ENCODE results near the gene DHRS1.
"Not testable (repeated sequence)": the region's sequence is repeated elsewhere in the genome, so short reads cannot be mapped to it uniquely, and the experiment has no call there.

The DHRS1 gene

DNA sequence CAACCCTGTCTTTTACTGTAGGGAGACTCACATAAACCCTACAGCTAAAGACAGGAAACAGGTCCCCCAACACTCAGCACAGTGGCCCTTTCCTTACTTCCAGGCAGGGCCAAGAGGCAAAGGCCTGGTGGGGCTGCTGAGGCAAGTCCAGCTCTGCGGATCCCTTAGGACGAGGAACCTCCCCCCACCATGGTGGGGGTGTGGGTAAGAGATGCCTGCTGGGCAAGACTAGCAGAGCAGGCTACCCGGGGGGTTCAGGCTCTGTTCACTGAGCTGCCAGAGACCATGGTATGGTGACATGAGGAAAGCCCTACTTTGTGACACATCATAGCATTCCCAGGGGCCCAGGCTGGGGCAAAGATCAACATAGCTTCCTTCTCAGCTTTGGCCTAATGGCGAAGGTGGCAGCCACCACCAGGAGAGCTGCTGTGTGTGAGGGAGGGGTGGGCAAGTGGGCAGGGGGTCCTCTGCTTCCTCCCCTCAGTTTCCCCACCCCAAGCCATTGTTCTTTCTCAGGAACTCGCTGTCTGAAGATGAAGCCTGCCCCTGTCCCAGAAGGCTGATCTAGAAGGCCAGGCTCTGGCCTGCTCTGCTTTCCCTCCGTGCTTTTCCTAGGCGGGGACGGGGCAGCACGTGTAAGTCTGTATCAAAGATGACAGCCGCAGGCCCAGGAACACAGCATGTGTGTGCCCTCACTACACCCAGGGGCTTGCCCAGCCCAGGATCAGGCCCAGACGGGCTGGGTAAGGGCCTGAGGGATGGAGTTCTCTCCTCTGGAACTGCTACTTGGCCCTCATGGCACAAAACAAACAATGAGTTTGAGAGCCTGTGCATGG lies 47.1 kb downstream of the DHRS1 start:
- DNase-seq (ENCODE audit: low read depth in 1 of 2, low spot score in 1 of 2): no peak

DNA sequence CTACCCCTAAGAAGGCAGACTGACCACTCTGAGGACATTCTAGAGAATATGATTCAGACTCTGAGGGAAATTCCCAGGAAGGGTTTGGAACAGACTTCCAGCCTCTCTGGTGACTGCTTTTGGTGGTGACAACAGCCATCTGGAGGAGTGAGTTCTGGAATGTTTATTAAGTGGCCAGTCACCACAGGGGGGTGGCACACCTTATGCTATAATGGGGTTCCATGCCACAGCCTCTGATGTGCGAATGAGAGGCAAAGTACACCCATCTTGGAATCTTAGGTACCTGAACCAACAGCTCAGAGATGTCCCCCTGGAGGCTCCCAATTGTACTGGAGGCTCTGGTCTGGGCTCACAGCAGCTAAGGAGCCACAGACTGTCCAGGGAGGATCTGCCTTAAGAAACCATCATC lies 47.7 kb downstream of the DHRS1 start:
- DNase-seq (ENCODE audit: low read depth in 1 of 2, low spot score in 1 of 2): no peak

- no peak for DNase-seq (ENCODE audit: low read depth in 1 of 2, low spot score in 1 of 2)
Observed at GRCh38 chr14:24250354-24250753, 49.2 kb downstream of the DHRS1 start.

GRCh38 chr14:24249230-24250021 lies 50.2 kb downstream of the DHRS1 start:
- no peak for DNase-seq (ENCODE audit: low read depth in 1 of 2, low spot score in 1 of 2)

- DNase-seq (ENCODE audit: low read depth in 1 of 2, low spot score in 1 of 2): no peak
Observed at GRCh38 chr14:24247422-24247821, 52.2 kb downstream of the DHRS1 start.

DNA sequence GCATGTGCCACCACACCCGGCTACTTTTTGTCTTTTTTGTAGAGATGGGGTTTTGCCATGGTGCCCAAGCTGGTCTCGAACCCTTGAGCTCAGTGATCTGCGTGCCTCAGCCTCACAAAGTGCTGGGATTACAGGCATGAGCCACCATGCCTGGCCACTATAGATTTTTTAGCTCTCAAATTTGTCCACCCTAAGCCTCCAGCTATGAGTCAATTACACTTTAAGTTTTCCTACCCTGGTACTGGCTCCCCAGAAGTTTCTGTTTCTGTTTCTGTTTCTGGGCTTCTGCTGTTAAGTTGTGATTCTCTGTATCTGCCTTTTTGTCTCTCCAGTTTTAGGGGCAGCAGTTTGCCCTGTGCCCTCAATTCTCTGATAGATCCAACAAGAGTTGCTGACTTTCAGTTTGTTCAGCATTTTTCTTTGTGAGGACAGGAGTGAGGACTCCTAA lies 52.8 kb downstream of the DHRS1 start:
- no peak for DNase-seq (ENCODE audit: low read depth in 1 of 2, low spot score in 1 of 2)

DNA sequence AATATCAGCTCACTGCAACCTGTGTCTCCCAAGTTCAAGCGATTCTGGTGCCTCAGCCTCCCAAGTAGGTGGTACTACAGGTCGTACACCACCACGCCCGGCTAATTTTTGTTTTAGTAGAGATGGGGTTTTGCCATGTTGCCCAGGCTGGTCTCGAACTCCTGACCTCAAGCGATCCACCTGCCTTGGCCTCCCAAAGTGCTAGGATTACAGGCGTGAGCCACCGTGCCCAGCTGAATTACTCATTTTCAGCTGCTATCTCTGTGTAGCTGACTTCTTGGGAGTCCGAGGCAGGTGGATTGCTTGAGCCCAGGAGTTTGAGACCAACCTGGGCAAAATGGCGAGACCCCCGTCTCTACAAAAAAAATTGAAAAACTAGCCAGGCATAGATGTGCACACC lies 54.2 kb downstream of the DHRS1 start:
- not testable (repeated sequence) for DNase-seq (ENCODE audit: low read depth in 1 of 2, low spot score in 1 of 2)

GRCh38 chr14:24243336-24243836 lies 56.2 kb downstream of the DHRS1 start:
- no peak for DNase-seq (ENCODE audit: low read depth in 1 of 2, low spot score in 1 of 2)

GRCh38 chr14:24241829-24242443 lies 57.6 kb downstream of the DHRS1 start:
- DNase-seq (ENCODE audit: low read depth in 1 of 2, low spot score in 1 of 2): peak in 1 of 2 donors; percentile 87
